AG04449 (cell line): Measurements from ENCODE around the gene APC2.

ENCODE experiments used
- CTCF ChIA-PET: fragments of 350-600 bp; formaldehyde crosslinking; extraction: SDS; loops from one replicate; lab custom pipeline; 2021; ENCODE audit warnings: antibody characterized with exemption; lab: Yijun Ruan, JAX
- POLR2A ChIA-PET: fragments of 400-600, 350-600 bp; formaldehyde crosslinking; extraction: SDS; loops from one replicate; lab custom pipeline; 2020; ENCODE audit warnings: antibody characterized with exemption, inconsistent platforms; lab: Yijun Ruan, JAX
- DNase-seq: peaks from one replicate; pipeline ENCODE4 v3.0.0-alpha.2; 2010; ENCODE audit warnings: low read depth, low spot score
- H3K4me3 ChIP-seq: 2 replicates; pipeline ENCODE4 v1.5.1; 2011; ENCODE audit warnings: low read depth, mild to moderate bottlenecking, control low read depth, low read length
- TF ChIP-seq, protein P1 (sequence below): IDR thresholded peaks from one replicate; pipeline ENCODE4 v1.5.1; 2011; ENCODE audit warnings: mild to moderate bottlenecking, moderate library complexity, low read length, control low read depth, inconsistent platforms; ENCODE audit not compliant: insufficient read depth; ENCODE audit errors: missing control alignments

APC2 gene

DNA sequence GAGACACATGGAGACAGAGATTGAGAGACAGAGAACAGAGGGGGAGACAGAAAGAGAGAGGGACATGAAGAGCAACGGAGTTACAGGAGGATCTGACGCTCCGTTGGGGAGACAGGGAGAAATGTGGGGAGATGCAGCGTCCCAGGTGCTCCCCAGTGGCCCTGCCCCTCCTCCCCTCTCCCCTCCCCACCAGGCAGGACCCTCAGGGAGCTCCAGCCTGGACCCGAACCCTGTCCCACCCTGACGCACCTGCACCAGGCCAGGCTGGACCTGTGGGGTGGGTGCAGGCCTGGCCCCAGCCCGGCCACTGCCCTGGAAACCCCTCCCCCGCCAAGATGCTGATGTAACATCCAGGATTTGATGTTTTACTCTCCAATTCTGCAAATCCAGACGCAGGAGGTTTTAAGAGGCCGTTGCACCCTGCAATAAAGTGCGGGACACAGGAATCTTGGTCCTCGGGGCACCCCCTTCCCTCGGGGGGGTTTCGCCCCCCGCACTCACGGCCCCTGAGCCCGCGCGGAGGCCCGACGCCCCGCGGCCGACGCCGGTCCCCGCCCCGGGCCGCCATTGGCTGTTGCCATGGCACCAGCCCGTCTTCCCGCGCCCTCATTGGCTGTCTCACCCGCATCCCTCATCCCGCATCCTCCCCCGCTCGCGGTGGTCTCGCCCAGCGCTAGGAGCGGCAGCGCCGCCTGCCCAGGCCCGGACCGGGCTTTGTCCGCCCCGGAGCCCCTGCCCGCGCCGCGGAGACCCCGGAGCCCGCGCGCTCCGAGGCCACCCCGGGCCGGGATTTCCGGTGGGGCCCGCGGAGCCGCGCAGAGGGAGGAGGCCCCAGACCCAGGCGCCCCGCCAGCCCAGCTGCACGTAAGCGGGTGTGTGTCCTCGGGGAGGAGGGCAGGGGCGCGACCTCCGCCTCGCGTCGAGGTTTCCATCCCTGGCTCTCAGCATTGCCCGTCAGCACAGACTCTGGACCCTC is at the start of gene APC2:
APC2 (plus strand) TSS at position 655 of the 976 bp plus-strand sequence. CDS start 2,881 bp downstream, outside the sequence.
- no peak for DNase-seq
- ChIA-PET POLR2A (no interaction called here), CTCF (interaction anchor here (1.0 to 1.5 kb wide), 3 partner anchors 13 to 134 kb away, joined by 3 to 4 read pairs (median 3); no protein-coding TSS in a partner anchor)

DNA sequence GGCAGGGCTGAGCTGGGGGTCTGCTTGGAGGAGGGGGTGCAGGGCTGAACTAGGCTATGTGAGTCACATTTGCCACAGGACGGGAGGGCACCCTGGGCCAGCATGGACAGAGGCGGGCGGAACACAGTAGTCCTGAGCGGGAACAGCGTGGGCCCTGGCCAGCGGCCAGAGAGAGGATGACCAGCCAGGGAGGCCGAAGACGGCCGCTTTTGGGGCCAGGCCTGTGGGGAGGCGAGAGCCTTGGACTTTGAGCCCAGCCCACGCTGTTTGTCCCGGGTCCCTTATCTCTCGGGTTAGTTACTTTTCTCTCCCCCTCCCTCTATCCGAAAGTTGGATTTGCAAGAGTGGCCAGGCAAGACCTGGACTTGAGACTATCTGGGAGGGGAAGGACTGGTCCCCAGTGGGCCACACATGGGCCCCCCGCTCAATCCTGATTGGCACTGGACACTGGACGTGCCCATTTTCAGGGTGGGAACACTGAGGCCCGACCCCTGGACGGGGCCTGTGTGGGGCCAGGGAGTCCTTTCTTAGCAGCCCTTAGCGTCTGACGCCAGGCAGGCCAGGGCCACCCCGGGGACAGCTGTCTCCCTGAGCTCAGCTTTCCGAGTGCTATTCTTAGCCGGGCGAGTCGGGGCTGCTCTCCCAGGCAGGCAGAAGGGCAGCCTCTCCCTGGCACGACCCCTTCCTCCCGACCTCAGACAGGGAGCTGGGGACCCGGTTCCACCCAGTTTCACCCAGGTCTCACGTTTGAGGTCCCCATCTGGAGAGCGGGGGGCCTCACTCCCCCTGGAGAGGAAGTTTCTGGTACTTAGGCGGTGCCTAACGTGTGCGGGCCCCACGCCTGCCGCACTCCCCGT is 49.4 kb upstream of the APC2 start:
- ChIA-PET CTCF (interaction anchor here (0.6 to 1.0 kb wide), 3 partner anchors 12 to 121 kb away, joined by 3 read pairs; no protein-coding TSS in a partner anchor), POLR2A (no interaction called here)
- TF ChIP-seq, protein P1, sequence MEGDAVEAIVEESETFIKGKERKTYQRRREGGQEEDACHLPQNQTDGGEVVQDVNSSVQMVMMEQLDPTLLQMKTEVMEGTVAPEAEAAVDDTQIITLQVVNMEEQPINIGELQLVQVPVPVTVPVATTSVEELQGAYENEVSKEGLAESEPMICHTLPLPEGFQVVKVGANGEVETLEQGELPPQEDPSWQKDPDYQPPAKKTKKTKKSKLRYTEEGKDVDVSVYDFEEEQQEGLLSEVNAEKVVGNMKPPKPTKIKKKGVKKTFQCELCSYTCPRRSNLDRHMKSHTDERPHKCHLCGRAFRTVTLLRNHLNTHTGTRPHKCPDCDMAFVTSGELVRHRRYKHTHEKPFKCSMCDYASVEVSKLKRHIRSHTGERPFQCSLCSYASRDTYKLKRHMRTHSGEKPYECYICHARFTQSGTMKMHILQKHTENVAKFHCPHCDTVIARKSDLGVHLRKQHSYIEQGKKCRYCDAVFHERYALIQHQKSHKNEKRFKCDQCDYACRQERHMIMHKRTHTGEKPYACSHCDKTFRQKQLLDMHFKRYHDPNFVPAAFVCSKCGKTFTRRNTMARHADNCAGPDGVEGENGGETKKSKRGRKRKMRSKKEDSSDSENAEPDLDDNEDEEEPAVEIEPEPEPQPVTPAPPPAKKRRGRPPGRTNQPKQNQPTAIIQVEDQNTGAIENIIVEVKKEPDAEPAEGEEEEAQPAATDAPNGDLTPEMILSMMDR, result no peak
- DNase-seq, result no peak
- peak overlapping the region; percentile 67 for H3K4me3 ChIP-seq

More for the DNA sequence above, at the start of gene APC2:
- peak within 1 kb of the TSS; percentile 46 for H3K4me3 ChIP-seq
- TF ChIP-seq, protein P1, result no peak

DNA sequence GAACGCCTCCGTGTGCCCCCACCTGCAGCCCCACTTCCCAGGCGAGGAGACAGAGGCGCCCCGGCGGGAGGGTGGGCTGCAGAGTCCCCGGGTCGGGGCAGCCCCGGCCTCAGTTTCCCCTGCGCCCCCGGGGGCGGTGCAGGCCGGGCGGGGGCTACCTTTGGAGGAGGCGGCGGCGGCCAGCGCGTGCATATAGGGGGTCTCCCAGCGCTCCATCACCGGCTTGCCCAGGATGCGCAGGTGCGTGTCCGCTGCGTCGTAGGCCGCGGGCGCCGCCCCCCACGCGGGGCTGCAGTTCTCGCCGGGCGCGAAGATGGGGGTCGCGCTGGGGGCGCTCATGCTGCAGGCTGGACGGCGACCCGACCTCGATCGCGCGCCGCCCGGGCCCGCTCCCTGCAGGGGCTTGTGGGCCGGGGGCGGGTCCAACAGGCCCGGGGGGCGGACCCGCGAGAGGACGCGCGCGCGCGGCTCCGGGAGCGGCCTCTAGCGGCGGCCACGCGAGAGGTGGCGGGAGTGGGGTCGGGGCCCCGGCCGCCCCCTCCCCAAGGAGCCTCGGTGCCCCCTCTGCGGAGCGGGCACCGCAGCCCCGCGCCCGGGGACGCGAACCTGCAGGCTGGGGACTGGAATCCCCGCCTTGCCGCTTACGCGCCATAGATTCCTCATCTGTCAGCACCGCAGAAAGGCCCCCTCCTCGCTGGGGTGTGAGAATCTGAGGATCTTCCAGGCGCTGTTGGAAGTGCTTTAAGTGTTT is 48.6 kb upstream of the APC2 start, which contains the start of gene GAMT:
GAMT (minus strand) TSS at position 405 of the 751 bp plus-strand sequence; CDS start at position 339, 66 bp downstream.
- peak within 1 kb of the TSS; percentile 67 for H3K4me3 ChIP-seq
- DNase-seq, result no peak
- ChIA-PET POLR2A (no interaction called here), CTCF (interaction anchor here (0.9 to 1.5 kb wide), 5 partner anchors 12 to 121 kb away, joined by 3 to 6 read pairs (median 3); no protein-coding TSS in a partner anchor)
- TF ChIP-seq, protein P1, result peak; percentile 37

- no peak for DNase-seq
- POLR2A ChIA-PET, result no interaction called here
- H3K4me3 ChIP-seq, result peak overlapping the region; percentile 67
- CTCF ChIA-PET, result interaction anchor here (1.1 to 1.5 kb wide), 4 partner anchors 10 to 81 kb away, joined by 3 to 6 read pairs (median 5); no protein-coding TSS in a partner anchor
- TF ChIP-seq, protein P1, result no peak
Observed at GRCh38 chr19:1401889-1402217, 48.1 kb upstream of the APC2 start.

DNA sequence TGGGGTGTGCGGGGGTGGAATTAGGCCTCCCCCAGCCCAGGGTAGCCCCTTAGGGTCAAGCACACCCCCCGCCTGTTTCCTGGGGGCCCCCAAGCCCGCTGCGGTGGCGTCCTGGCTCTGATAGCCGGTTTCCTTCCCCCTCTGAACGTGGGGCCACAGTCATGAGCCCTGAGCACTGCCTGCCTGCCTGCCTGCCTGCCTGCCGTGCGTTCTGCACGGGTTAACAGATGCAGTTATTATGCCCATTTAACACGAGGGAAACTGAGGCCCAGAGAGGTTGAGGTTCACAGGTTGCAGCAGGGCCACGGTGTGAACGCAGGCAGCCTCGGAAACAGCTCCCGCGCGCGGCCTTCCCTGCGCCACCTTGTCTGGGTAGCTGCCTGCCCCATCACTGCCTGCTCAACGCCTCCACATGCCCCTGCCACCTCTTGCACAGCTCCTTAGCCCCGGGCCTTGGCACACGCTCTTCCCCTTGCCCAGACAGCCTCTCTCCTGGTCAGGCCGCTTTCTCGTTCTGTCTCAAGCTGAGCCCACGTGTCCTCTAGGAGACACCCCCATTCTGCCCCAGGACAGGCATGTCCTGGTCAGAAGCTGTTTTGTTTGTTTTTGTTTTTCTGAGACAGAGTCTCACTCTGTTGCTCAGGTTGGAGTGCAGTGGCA is 47.4 kb upstream of the APC2 start:
- H3K4me3 ChIP-seq, result no peak overlapping the region
- TF ChIP-seq, protein P1, result no peak
- DNase-seq, result no peak
- ChIA-PET CTCF (interaction anchor here (0.6 to 1.9 kb wide), 8 partner anchors 8 to 85 kb away, joined by 3 to 6 read pairs (median 4); no protein-coding TSS in a partner anchor), POLR2A (interaction anchor here (0.9 to 1.1 kb wide), 2 partner anchors 12 to 127 kb away, joined by 4 to 5 read pairs; partner anchors contain the start of gene FAM174C)
